Measurements from ENCODE around the gene GRIK3.

GRIK3 gene

GRCh38 chr1:37038227-37039093, 4.1 kb upstream of the GRIK3 start:
- TF ChIP-seq CTCF (IDR thresholded peaks at IDR 0.05; ENCODE audit: low read depth, low read length, missing control alignments), result peak; percentile 3
- no peak for DNase-seq (ENCODE audit: extremely low read depth, low read depth)
- H3K4me3 ChIP-seq (replicated peaks; ENCODE audit: low read depth, low read length), result no peak overlapping the region

DNA sequence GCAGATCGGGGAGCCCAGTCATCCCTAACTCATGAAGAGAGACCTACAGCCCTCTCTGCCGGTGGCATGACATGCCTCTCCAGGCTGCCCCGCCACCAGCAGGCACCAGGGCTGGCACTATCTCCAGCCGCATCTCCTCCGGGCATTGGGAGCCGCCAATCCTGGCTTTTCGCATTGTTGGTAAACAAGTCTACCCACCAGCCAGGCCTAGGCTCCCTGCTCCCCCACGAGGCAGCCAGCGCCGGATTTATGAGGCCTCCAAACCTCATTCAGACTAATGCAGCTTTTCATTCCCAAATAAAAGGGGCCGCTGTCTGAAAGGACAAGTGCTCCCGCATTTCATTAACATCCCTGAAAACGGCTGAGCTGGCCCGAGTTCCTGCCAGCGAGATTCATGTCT, 3.4 kb upstream of the GRIK3 start:
- no peak overlapping the region for H3K4me3 ChIP-seq (replicated peaks; ENCODE audit: low read depth, low read length)
- no peak for DNase-seq (ENCODE audit: extremely low read depth, low read depth)

DNA sequence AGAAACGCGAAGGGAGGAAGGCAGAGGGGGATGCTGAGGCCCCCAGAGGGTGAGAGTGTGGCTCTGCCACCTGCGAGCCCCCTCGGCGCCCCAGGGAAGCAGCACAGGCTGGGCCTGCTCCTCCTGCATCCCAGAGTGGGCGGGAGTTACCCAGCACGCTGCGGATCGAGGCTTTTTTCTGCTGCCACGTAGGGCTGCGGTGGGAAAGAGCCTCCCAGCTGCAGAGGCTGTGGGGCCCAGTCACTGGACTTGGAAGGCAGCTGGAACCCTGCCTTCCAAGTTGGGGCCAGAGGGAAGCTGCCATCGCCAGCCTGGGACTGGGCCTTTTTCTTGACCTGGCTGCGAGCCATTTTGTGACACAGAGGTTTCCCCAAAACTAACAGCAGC, 2.3 kb upstream of the GRIK3 start:
- no peak overlapping the region for H3K4me3 ChIP-seq (replicated peaks; ENCODE audit: low read depth, low read length)
- no peak for DNase-seq (ENCODE audit: extremely low read depth, low read depth)
- TF ChIP-seq CTCF (IDR thresholded peaks at IDR 0.05; ENCODE audit: low read depth, low read length, missing control alignments), result no peak

More for the DNA sequence above, 3.4 kb upstream of the GRIK3 start:
- TF ChIP-seq CTCF (IDR thresholded peaks at IDR 0.05; ENCODE audit: low read depth, low read length, missing control alignments), result no peak

GRCh38 chr1:37035796-37036666, 1.7 kb upstream of the GRIK3 start:
- DNase-seq (ENCODE audit: extremely low read depth, low read depth), result no peak
- TF ChIP-seq CTCF (IDR thresholded peaks at IDR 0.05; ENCODE audit: low read depth, low read length, missing control alignments), result no peak
- H3K4me3 ChIP-seq (replicated peaks; ENCODE audit: low read depth, low read length), result no peak overlapping the region

GRCh38 chr1:37035014-37035691, 838 bp upstream of the GRIK3 start:
- no peak for TF ChIP-seq CTCF (IDR thresholded peaks at IDR 0.05; ENCODE audit: low read depth, low read length, missing control alignments)
- H3K4me3 ChIP-seq (replicated peaks; ENCODE audit: low read depth, low read length), result no peak overlapping the region
- DNase-seq (ENCODE audit: extremely low read depth, low read depth), result no peak

- no peak overlapping the region for H3K4me3 ChIP-seq (replicated peaks; ENCODE audit: low read depth, low read length)
- TF ChIP-seq CTCF (IDR thresholded peaks at IDR 0.05; ENCODE audit: low read depth, low read length, missing control alignments), result no peak
- no peak for DNase-seq (ENCODE audit: extremely low read depth, low read depth)
Observed at GRCh38 chr1:37033355-37034101, 787 bp downstream of the GRIK3 start.
